ENCODE results near the gene KIF1B.

GRCh38 chr1:10185759-10186158 is 24.6 kb upstream of the KIF1B start:
- no peak for TF ChIP-seq TARDBP (IDR thresholded peaks at IDR 0.05)
- TF ChIP-seq FOXA1 (IDR thresholded peaks at IDR 0.05), result no peak
- TF ChIP-seq ARNT (IDR thresholded peaks at IDR 0.05), result no peak
- TF ChIP-seq ELF4 (IDR thresholded peaks at IDR 0.05), result no peak
- TF ChIP-seq HDGF (IDR thresholded peaks at IDR 0.05; ENCODE audit: borderline replicate concordance), result no peak
- no peak for TF ChIP-seq BHLHE40 (IDR thresholded peaks at IDR 0.05; ENCODE audit: borderline replicate concordance)
- no peak for TF ChIP-seq SP1 (IDR thresholded peaks at IDR 0.05)
- TF ChIP-seq ZNF384 (IDR thresholded peaks at IDR 0.05), result no peak
- no peak for TF ChIP-seq CTBP1 (IDR thresholded peaks at IDR 0.05; ENCODE audit: borderline replicate concordance)
- no peak for TF ChIP-seq NFRKB (IDR thresholded peaks at IDR 0.05)
- no peak for TF ChIP-seq FOXM1 (IDR thresholded peaks at IDR 0.05; ENCODE audit: borderline replicate concordance)
- no peak for TF ChIP-seq LEF1 (IDR thresholded peaks at IDR 0.05; ENCODE audit: borderline replicate concordance)
- no peak for TF ChIP-seq L3MBTL2 (conservative IDR thresholded peaks at IDR 0.05)
- no peak for TF ChIP-seq FOXK2 (IDR thresholded peaks at IDR 0.05)
